Subcutaneous adipose tissue (tissue), 4 donors: ENCODE measurements around the gene RNF144B. TPM values are rescaled to one million over a fixed set of nuclear protein-coding genes. Genes with fewer than 3 reads are reported as not detected.

Experiments used
- total RNA-seq, 4 donors: library from RNA; depleted of rRNA; stranded (reverse); fragments of >200 nt; gene quantifications; one replicate each; pipeline ENCODE4 v1.1.0, GENCODE V29; 2016
- TF ChIP-seq, protein P1 (sequence below): fragments of 450-650 bp; IDR thresholded peaks from one replicate; pipeline ENCODE4 v1.5.1; 2016; ENCODE audit warnings: low read depth, mild to moderate bottlenecking, control low read depth, antibody characterized with exemption, moderate library complexity

Gene RNF144B
- total RNA-seq, 4 donors from 2014 or later, result 20.2 to 31.4 (median 23.8) TPM

DNA sequence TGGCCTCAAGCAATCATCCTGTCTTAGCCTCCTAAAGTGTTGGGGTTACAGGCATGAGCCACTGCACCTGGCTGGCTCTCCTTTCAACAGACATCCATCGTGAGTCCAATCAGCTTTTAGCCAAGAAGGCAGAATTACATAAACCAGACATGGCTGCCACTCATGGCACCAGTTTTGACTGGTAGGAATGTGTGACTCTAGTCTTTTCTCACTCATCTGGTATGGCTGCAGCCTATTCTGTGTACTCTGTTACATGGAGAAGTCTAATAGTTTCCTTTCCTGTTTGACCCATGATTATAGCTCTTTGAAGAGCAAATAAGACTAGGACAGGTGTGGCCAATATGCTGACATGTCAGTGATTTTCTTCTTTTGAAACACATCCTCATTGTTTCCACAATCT, 27.0 kb upstream of the RNF144B start:
- TF ChIP-seq, protein P1, sequence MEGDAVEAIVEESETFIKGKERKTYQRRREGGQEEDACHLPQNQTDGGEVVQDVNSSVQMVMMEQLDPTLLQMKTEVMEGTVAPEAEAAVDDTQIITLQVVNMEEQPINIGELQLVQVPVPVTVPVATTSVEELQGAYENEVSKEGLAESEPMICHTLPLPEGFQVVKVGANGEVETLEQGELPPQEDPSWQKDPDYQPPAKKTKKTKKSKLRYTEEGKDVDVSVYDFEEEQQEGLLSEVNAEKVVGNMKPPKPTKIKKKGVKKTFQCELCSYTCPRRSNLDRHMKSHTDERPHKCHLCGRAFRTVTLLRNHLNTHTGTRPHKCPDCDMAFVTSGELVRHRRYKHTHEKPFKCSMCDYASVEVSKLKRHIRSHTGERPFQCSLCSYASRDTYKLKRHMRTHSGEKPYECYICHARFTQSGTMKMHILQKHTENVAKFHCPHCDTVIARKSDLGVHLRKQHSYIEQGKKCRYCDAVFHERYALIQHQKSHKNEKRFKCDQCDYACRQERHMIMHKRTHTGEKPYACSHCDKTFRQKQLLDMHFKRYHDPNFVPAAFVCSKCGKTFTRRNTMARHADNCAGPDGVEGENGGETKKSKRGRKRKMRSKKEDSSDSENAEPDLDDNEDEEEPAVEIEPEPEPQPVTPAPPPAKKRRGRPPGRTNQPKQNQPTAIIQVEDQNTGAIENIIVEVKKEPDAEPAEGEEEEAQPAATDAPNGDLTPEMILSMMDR, result no peak

DNA sequence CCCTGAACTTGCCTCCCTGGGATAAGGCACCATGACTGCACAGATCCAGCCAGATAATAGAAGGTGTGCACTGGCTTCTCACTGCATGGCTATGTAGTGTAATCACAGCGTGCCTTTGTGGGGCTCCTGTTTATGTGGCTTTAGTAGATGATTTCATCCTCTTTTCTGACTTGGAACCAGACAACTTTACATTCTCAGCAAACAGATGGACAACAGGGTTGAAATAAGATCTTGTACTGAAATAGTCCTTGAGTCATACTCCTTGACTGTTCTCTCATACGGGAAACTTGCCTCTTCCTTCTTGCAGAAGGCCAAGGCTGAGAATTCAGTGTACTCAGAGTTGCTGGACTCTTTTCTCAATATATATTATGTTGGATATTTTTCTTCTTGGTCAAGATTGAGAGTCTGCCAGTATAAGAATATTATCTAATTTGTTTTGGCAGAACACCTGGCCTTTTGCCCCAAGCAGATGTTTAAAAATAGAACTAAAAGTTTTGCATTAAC, 25.0 kb upstream of the RNF144B start:
- TF ChIP-seq, protein P1, result no peak

DNA sequence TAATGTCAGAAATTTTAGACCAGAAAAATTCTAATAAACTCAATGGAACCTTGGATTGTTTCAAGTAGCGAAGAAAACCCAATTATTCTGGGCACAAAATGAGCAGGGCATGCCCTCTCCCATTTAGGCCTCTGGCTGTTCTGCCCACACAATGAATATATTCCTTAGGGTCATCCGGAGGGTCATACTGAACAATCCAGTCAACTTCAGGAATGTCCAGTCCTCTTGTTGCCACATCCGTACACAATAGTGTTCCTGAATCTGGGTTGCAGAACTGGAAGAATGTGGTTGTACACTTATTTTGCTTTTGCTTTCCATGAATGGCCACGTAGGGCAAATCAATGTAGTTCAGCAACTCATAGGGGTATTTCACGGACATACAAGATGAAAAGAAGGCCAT, 23.4 kb upstream of the RNF144B start:
- TF ChIP-seq, protein P1, result no peak

GRCh38 chr6:18367371-18367770, 19.8 kb upstream of the RNF144B start:
- TF ChIP-seq, protein P1, result no peak

GRCh38 chr6:18368277-18369105, 18.7 kb upstream of the RNF144B start:
- TF ChIP-seq, protein P1, result no peak

- TF ChIP-seq, protein P1, result no peak
These were observed 16.1 kb upstream of the RNF144B start for GRCh38 chr6:18371010-18371409.

- TF ChIP-seq, protein P1, result no peak
These were observed 15.5 kb upstream of the RNF144B start for GRCh38 chr6:18371656-18372055.
